Mesendoderm (in vitro differentiated cells): ENCODE measurements around the gene ABCA13.

Experiments
- DNase-seq: peaks from one replicate; pipeline ENCODE4 v3.0.0; 2013
- H2AK5ac ChIP-seq: 2 replicates; pipeline ENCODE4 v1.6.1; 2013; ENCODE audit warnings: low read length, inconsistent platforms
- H2BK120ac ChIP-seq: 2 replicates; pipeline ENCODE4 v1.6.1; 2013; ENCODE audit warnings: low read depth, mild to moderate bottlenecking, low read length, moderate library complexity, mixed read lengths
- H2BK15ac ChIP-seq: replicated peaks from 2 replicates; pipeline ENCODE4 v1.6.1; 2013; ENCODE audit warnings: low read depth, mild to moderate bottlenecking, moderate library complexity
- H2BK5ac ChIP-seq: 2 replicates; pipeline ENCODE4 v1.6.1; 2013; ENCODE audit warnings: low read length, inconsistent platforms
- H3K18ac ChIP-seq: 2 replicates; pipeline ENCODE4 v1.6.1; 2013; ENCODE audit warnings: mild to moderate bottlenecking, low read length, mixed read lengths
- H3K23ac ChIP-seq: one replicate; pipeline ENCODE4 v1.6.1; 2013; ENCODE audit warnings: low read length
- H3K27ac ChIP-seq: 2 replicates; pipeline ENCODE4 v1.5.1; 2013; ENCODE audit warnings: low read depth, mild to moderate bottlenecking, inconsistent platforms, low read length, moderate library complexity
- H3K27me3 ChIP-seq: 2 replicates; pipeline ENCODE4 v1.6.1; 2013; ENCODE audit warnings: low read length, control low read depth, mild to moderate bottlenecking, inconsistent platforms; ENCODE audit not compliant: insufficient read depth, poor library complexity
- H3K36me3 ChIP-seq: 2 replicates; pipeline ENCODE4 v1.6.1; 2013; ENCODE audit warnings: low read length, inconsistent platforms; ENCODE audit not compliant: control insufficient read depth, insufficient read depth
- H3K4ac ChIP-seq: one replicate; pipeline ENCODE4 v1.6.1; 2013; ENCODE audit warnings: low read depth, mild to moderate bottlenecking, low read length, moderate library complexity
- H3K4me1 ChIP-seq: 2 replicates; pipeline ENCODE4 v1.6.1; 2013; ENCODE audit warnings: low read depth, low read length, inconsistent platforms; ENCODE audit not compliant: control insufficient read depth
- H3K4me2 ChIP-seq: 2 replicates; pipeline ENCODE4 v1.6.1; 2013; ENCODE audit warnings: low read length
- H3K4me3 ChIP-seq: 2 replicates; pipeline ENCODE4 v1.5.1; 2013; ENCODE audit warnings: mild to moderate bottlenecking, low read length
- H3K56ac ChIP-seq: one replicate; pipeline ENCODE4 v1.6.1; 2013; ENCODE audit warnings: low read length
- H3K79me1 ChIP-seq: 2 replicates; pipeline ENCODE4 v1.6.1; 2013; ENCODE audit warnings: low read length, inconsistent platforms
- H3K79me2 ChIP-seq: 2 replicates; pipeline ENCODE4 v1.6.1; 2013; ENCODE audit warnings: mild to moderate bottlenecking, low read length; ENCODE audit not compliant: control insufficient read depth, insufficient read depth
- H3K9ac ChIP-seq: 2 replicates; pipeline ENCODE4 v1.6.1; 2013; ENCODE audit warnings: low read length, inconsistent platforms
- H4K5ac ChIP-seq: one replicate; pipeline ENCODE4 v1.6.1; 2013; ENCODE audit warnings: low read length
- H4K8ac ChIP-seq: one replicate; pipeline ENCODE4 v1.6.1; 2013; ENCODE audit warnings: low read depth, mild to moderate bottlenecking, control low read depth, low read length, moderate library complexity
- WGBS: extraction: QIAGEN DNeasy Blood & Tissue Kit; methylation state at CpG from one replicate; pipeline ENCODE4 v1.1.7; 2013; ENCODE audit warnings: low lambda C conversion rate, missing lambda C conversion rate; ENCODE audit not compliant: insufficient coverage; ENCODE audit errors: extremely low coverage; 5-methylcytosine and 5-hydroxymethylcytosine counted together

The ABCA13 gene

DNA sequence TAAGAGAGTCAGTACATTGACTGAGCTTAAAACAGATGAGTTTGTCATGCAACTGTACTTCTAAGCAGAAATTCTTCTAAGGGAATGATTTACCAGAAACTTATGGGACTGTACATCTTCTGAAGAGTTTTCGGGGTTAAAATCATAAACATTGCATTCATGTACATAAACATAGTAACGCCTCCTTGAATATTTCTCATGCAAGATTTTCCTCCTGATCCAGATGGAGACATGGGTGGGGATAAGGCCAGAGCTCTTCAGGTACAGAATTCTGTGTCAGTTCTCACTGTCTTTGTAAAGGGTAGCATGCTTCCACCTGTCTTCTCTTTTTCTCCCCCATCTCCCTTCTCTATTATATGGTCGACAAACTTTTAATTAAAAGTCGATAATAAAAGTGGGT, 335.3 kb downstream of the ABCA13 start:
- no CpG with 5 or more reads among the region's 4 CpGs for WGBS
- H3K4ac ChIP-seq, result no peak overlapping the region
- H3K36me3 ChIP-seq, result no peaks in the 10 kb centered on the region
- no peaks in the 10 kb centered on the region for H3K4me1 ChIP-seq
- H2BK120ac ChIP-seq, result no peak overlapping the region
- H3K23ac ChIP-seq, result no peak overlapping the region
- DNase-seq, result no peak
- H4K5ac ChIP-seq, result no peak overlapping the region
- no peak overlapping the region for H3K56ac ChIP-seq
- no peak overlapping the region for H2BK15ac ChIP-seq
- H3K4me2 ChIP-seq, result no peak overlapping the region
- no peaks in the 10 kb centered on the region for H3K79me1 ChIP-seq
- no peaks in the 10 kb centered on the region for H3K27me3 ChIP-seq
- H3K4me3 ChIP-seq, result no peak overlapping the region
- no peak overlapping the region for H2AK5ac ChIP-seq
- H3K79me2 ChIP-seq, result no peaks in the 10 kb centered on the region
- H4K8ac ChIP-seq, result no peak overlapping the region
- no peak overlapping the region for H3K27ac ChIP-seq
- H3K9ac ChIP-seq, result no peak overlapping the region
- no peak overlapping the region for H3K18ac ChIP-seq
- H2BK5ac ChIP-seq, result no peak overlapping the region

DNA sequence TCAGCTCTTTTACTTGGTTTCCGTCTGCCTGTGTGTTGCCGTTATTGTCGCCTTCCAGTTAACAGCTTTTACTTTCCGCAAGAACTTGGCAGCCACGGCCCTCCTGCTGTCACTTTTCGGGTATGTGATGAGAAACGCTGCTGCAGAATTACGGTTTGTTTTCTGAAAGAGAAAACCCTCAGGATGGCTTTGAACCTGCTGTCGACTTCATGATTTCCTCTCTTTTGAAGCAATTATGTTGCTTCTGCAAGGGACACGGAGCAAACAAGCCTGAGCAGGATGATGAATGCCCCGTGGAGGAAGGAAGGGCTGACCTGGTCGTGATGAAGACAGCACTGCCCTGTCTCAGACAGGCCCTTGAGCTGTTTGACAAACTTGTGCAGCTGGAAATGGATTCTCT, 339.8 kb downstream of the ABCA13 start:
- Histone ChIP-seq H3K79me1 (no peaks in the 10 kb centered on the region), H3K4me1 (no peaks in the 10 kb centered on the region), H2AK5ac (no peak overlapping the region), H3K27ac (no peak overlapping the region), H3K18ac (no peak overlapping the region), H2BK120ac (no peak overlapping the region), H4K5ac (no peak overlapping the region), H3K56ac (no peak overlapping the region), H4K8ac (no peak overlapping the region), H3K36me3 (no peaks in the 10 kb centered on the region), H3K79me2 (no peaks in the 10 kb centered on the region), H3K4me3 (no peak overlapping the region), H3K23ac (no peak overlapping the region), H3K27me3 (no peaks in the 10 kb centered on the region), H2BK15ac (no peak overlapping the region), H3K9ac (no peak overlapping the region), H3K4me2 (no peak overlapping the region), H3K4ac (no peak overlapping the region), H2BK5ac (no peak overlapping the region)
- no peak for DNase-seq
- no CpG with 5 or more reads among the region's 12 CpGs for WGBS

DNA sequence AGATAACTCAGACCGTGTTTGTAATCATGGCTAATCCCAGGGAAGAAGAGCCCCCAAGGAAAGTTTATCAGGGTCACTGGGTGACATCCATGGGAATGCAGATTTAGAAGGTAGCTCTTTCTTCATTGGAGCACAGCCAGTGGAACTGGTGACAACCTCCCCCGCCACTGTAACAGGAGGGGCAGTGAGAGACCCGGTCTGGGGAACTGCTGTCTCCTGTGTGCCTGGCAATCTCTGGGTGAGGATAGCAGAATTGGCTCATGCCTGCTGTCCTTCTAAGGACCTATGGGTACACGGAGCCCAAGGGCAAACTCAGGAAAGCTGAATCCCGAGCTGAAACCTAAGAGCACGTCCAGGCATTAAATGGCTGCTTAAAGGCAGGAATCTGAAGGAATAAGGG, 341.6 kb downstream of the ABCA13 start:
- H4K5ac ChIP-seq, result no peak overlapping the region
- H3K79me1 ChIP-seq, result no peaks in the 10 kb centered on the region
- H3K79me2 ChIP-seq, result no peaks in the 10 kb centered on the region
- peak; percentile 37 for DNase-seq
- no peaks in the 10 kb centered on the region for H3K27me3 ChIP-seq
- no peak overlapping the region for H2BK120ac ChIP-seq
- H3K4me1 ChIP-seq, result no peaks in the 10 kb centered on the region
- no peak overlapping the region for H2BK15ac ChIP-seq
- H3K9ac ChIP-seq, result no peak overlapping the region
- no peak overlapping the region for H3K4me2 ChIP-seq
- H4K8ac ChIP-seq, result no peak overlapping the region
- H3K23ac ChIP-seq, result no peak overlapping the region
- no peak overlapping the region for H3K27ac ChIP-seq
- no peak overlapping the region for H3K4me3 ChIP-seq
- H2BK5ac ChIP-seq, result no peak overlapping the region
- no peak overlapping the region for H2AK5ac ChIP-seq
- H3K56ac ChIP-seq, result no peak overlapping the region
- no peak overlapping the region for H3K4ac ChIP-seq
- no CpG with 5 or more reads among the region's 6 CpGs for WGBS
- H3K18ac ChIP-seq, result no peak overlapping the region
- H3K36me3 ChIP-seq, result no peaks in the 10 kb centered on the region

DNA sequence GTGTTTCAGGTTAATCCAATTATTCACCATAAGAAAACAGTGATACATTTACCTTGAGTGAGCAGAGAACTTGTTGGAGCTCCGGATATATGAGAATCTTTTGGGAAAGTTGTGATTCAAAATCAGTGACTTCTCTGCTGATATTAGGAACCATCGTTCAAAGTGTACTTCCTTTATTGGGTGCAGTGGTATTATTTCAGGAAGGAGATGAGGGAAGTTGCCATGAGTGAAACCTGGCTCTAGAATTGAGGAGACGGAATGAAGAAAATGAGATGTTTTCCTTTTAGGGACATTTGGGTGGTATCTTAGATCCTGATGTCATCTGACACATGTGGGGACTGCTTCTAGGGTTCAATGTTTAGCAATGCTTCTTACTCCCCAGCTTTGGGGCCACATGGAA, 343.9 kb downstream of the ABCA13 start:
- Histone ChIP-seq H3K4me1 (no peaks in the 10 kb centered on the region), H3K27ac (no peak overlapping the region), H3K56ac (no peak overlapping the region), H3K23ac (no peak overlapping the region), H4K5ac (no peak overlapping the region), H3K27me3 (no peaks in the 10 kb centered on the region), H2AK5ac (no peak overlapping the region), H2BK5ac (no peak overlapping the region), H3K79me1 (no peaks in the 10 kb centered on the region), H3K4me3 (no peak overlapping the region), H3K4ac (no peak overlapping the region), H3K18ac (no peak overlapping the region), H2BK15ac (no peak overlapping the region), H4K8ac (no peak overlapping the region), H3K36me3 (no peaks in the 10 kb centered on the region), H3K79me2 (no peaks in the 10 kb centered on the region), H3K9ac (no peak overlapping the region), H2BK120ac (no peak overlapping the region), H3K4me2 (no peak overlapping the region)
- no CpG with 5 or more reads among the region's 3 CpGs for WGBS
- DNase-seq, result no peak

DNA sequence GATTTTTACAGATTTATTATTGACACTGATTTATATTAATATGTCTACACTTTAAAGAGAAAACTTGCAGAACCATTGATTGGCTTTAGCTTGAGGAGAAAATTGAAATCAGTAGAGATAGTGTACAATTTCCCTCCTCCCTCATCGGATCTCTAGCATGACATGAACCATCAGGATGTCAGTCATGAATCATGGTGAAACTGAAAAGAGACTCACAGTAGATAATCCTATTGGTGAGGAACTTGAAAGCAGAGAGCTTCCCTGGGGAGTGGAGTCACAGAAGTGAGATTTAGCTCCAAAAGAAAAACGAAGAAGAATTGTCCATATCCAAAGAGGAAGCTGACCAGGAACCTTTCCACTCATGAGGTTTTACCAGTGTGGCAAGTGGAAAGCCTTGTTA, 346.8 kb downstream of the ABCA13 start:
- Histone ChIP-seq H2BK5ac (no peak overlapping the region), H2AK5ac (no peak overlapping the region), H3K79me1 (no peaks in the 10 kb centered on the region), H2BK15ac (no peak overlapping the region), H3K79me2 (no peaks in the 10 kb centered on the region), H3K23ac (no peak overlapping the region), H3K4me2 (no peak overlapping the region), H3K56ac (no peak overlapping the region), H2BK120ac (no peak overlapping the region), H4K8ac (no peak overlapping the region), H3K27ac (no peak overlapping the region), H3K4me3 (no peak overlapping the region), H3K4ac (no peak overlapping the region), H3K18ac (no peak overlapping the region), H3K27me3 (no peaks in the 10 kb centered on the region), H4K5ac (no peak overlapping the region), H3K36me3 (no peaks in the 10 kb centered on the region), H3K9ac (no peak overlapping the region), H3K4me1 (no peaks in the 10 kb centered on the region)
- no CpG with 5 or more reads among the region's 2 CpGs for WGBS
- DNase-seq, result no peak

DNA sequence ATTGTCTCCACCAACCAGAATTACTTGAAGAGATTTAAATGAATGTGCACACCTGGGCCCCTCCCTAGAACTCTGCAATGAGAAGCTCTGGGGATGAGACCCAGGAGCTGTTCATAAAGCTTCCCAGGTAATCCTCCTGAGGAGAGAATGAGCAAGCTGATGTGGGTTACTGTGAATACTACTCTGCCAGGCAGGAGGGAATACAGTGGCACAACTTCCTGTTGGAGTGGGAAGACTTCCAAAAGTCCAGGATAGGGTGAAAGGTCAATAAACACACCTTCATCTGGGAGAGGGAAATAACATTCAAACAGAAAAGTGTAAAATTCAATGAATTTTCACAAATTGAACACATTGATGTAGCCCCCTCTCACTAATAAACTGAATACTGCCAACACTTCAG, 351.4 kb downstream of the ABCA13 start:
- no peak overlapping the region for H3K4me3 ChIP-seq
- no peak overlapping the region for H2BK120ac ChIP-seq
- H2BK15ac ChIP-seq, result no peak overlapping the region

More for the DNA sequence above, 351.4 kb downstream of the ABCA13 start:
- no peak overlapping the region for H3K18ac ChIP-seq
- H3K9ac ChIP-seq, result no peak overlapping the region
- H2BK5ac ChIP-seq, result no peak overlapping the region
- no peak for DNase-seq
- H3K23ac ChIP-seq, result no peak overlapping the region
- H3K27ac ChIP-seq, result no peak overlapping the region
- H3K79me1 ChIP-seq, result no peaks in the 10 kb centered on the region
- no peak overlapping the region for H3K4me2 ChIP-seq
- H3K79me2 ChIP-seq, result no peaks in the 10 kb centered on the region
- no peaks in the 10 kb centered on the region for H3K4me1 ChIP-seq
- no peak overlapping the region for H4K8ac ChIP-seq
- H3K4ac ChIP-seq, result no peak overlapping the region
- H3K27me3 ChIP-seq, result no peaks in the 10 kb centered on the region
- H3K36me3 ChIP-seq, result no peaks in the 10 kb centered on the region
- H2AK5ac ChIP-seq, result no peak overlapping the region
- H3K56ac ChIP-seq, result no peak overlapping the region
- H4K5ac ChIP-seq, result no peak overlapping the region
